Astrocyte (in vitro differentiated cells and primary cell): ENCODE measurements around the gene FHIT.

ENCODE experiments used
- EZH2 ChIP-seq: IDR thresholded peaks from 2 replicates; pipeline ENCODE4 v1.6.1; 2012; ENCODE audit warnings: mild to moderate bottlenecking, low read length, inconsistent platforms; ENCODE audit not compliant: insufficient read depth
- TF ChIP-seq, protein P1 (sequence below): IDR thresholded peaks from 2 replicates; pipeline ENCODE4 v1.5.1; 2011; ENCODE audit warnings: low read depth, mild to moderate bottlenecking, inconsistent platforms, low read length, moderate library complexity; ENCODE audit not compliant: insufficient read depth

DNA sequence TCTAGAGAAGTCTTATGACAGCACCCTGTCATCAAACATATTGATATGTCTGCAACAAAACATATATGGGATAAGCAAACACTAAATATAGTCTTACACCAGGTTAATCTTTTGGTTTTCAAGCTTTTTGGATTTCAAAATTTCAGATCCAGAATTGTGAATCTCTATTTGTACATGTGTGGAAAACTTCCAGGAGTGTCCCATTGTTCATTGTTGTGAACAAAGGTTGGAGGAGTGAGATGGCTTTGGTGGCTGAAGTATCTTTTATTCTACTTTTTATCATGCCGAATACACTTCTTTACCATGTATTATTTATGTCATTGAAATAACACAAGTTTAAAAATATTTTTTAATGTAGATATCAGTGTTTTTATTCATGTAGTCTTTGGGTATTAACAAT is 5.9 kb upstream of the FHIT start:
- TF ChIP-seq, protein P1, sequence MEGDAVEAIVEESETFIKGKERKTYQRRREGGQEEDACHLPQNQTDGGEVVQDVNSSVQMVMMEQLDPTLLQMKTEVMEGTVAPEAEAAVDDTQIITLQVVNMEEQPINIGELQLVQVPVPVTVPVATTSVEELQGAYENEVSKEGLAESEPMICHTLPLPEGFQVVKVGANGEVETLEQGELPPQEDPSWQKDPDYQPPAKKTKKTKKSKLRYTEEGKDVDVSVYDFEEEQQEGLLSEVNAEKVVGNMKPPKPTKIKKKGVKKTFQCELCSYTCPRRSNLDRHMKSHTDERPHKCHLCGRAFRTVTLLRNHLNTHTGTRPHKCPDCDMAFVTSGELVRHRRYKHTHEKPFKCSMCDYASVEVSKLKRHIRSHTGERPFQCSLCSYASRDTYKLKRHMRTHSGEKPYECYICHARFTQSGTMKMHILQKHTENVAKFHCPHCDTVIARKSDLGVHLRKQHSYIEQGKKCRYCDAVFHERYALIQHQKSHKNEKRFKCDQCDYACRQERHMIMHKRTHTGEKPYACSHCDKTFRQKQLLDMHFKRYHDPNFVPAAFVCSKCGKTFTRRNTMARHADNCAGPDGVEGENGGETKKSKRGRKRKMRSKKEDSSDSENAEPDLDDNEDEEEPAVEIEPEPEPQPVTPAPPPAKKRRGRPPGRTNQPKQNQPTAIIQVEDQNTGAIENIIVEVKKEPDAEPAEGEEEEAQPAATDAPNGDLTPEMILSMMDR: no peak
- TF ChIP-seq EZH2: no peak
